HFF-Myc (cell line): ENCODE data around the gene IFI16.

Experiments used
- DNase-seq: peaks from one replicate; pipeline ENCODE4 v3.0.0-alpha.2; 2011; ENCODE audit warnings: low read depth; ENCODE audit errors: extremely low read depth
- H3K4me3 ChIP-seq: replicated peaks from 2 replicates; pipeline ENCODE4 v1.5.1; 2011; ENCODE audit warnings: low read depth, mild to moderate bottlenecking, control low read depth, low read length
- CTCF ChIP-seq: IDR thresholded peaks from 2 replicates; pipeline ENCODE4 v1.5.1; 2012; ENCODE audit warnings: mild to moderate bottlenecking, low read depth, low read length, control low read depth; ENCODE audit errors: missing control alignments

IFI16 gene

GRCh38 chr1:159056069-159056698 lies 46.5 kb downstream of the IFI16 start:
- TF ChIP-seq CTCF: peak; percentile 21
- DNase-seq: no peak
- no peak overlapping the region for H3K4me3 ChIP-seq

DNA sequence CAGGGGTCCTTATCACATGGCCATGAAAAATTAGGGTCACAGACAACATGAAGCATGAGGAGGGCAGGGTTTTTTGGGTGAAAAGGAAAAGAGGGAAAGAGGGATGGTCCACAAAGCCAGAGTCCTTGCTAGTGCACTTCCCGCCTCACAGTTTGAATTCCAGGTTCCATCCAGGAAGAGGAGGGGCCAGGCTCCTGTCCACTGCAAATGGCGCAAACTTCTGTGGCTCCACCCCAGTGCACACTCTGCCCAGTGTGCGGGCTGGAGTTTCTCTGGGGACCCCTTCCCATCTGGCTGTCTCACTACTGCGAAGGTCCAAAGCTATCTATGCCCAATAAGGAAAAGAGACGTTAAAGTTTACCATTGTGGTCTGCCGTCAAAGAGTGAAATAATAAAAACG lies 49.0 kb downstream of the IFI16 start:
- no peak overlapping the region for H3K4me3 ChIP-seq
- TF ChIP-seq CTCF: no peak
- DNase-seq: no peak

- H3K4me3 ChIP-seq: no peak overlapping the region
- no peak for DNase-seq
- no peak for TF ChIP-seq CTCF
Measured at GRCh38 chr1:159065106-159065505, 55.4 kb downstream of the IFI16 start.

DNA sequence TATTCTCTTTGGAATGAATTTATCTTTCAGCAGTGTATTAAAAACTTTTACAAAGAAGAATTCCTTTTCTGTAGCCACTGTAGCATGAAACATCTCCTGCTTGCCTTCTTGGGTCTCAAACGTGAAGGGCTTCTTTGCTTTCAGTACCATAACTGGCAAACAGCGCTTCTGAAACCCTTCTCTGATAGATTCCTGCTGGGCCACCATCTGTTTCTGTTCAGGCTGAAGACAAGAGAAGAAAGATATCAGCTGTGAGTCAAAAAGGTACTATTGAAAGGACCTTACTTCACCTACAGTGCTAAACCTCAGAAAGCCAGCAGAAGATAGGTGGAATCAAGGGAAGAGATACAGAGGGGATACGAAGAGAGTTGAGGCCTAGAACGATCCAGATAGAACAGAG lies 56.4 kb downstream of the IFI16 start:
- H3K4me3 ChIP-seq: no peak overlapping the region
- DNase-seq: no peak
- no peak for TF ChIP-seq CTCF

- DNase-seq: no peak
- TF ChIP-seq CTCF: no peak
- no peak overlapping the region for H3K4me3 ChIP-seq
Measured at GRCh38 chr1:159067699-159068621, 58.3 kb downstream of the IFI16 start.

GRCh38 chr1:159068886-159069285 lies 59.2 kb downstream of the IFI16 start:
- no peak for DNase-seq
- no peak for TF ChIP-seq CTCF
- H3K4me3 ChIP-seq: no peak overlapping the region
